NOMO-1 treated with DMSO at 0.1 percent for 48 hours (cell line): ENCODE measurements around the gene CELF2.

Experiments
- DNase-seq: peaks from one replicate; lab custom pipeline; 2025; ENCODE audit not compliant: unreplicated experiment; lab: John Stamatoyannopoulos, UW

The CELF2 gene

DNA sequence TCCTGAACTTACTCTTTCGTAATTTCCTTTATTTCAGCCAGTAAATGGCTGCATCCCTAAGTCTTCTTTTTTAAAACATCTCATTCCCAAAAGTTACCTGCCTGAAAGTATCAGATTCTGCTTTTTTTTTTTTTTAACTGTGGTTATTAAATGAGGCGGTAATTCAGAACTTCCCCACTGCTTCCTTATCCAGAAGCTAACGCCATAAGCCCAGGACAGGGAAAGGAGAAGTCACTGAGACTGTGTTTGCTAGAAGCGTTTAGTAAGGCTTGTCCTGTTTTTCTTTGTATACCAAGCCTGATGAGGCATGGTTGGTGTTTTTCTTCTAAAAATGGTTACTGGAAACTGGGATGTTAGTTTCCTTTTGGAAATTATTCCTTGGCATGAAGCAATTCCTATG, 197.8 kb downstream of the CELF2 start:
- peak; percentile 23 for DNase-seq

DNA sequence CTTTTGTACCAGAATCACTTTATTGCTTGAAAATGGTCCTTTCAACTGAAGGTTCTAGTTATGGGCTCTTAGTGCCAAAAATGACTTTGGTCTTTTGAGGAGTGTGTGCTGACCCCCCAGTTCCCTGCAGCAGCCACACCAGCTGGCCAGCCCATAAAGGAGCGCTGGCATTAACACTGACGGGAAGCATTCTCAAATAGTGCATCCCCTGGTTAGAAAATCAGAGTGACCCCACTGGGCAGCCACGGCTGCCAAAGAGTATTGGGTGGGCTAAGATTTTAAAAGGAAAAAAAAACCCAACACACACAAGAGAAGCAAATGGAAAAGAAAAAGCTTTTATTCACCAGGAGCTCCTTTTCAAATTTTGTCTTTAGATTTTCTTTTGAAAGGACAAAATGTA, 199.8 kb downstream of the CELF2 start:
- DNase-seq: no peak

DNA sequence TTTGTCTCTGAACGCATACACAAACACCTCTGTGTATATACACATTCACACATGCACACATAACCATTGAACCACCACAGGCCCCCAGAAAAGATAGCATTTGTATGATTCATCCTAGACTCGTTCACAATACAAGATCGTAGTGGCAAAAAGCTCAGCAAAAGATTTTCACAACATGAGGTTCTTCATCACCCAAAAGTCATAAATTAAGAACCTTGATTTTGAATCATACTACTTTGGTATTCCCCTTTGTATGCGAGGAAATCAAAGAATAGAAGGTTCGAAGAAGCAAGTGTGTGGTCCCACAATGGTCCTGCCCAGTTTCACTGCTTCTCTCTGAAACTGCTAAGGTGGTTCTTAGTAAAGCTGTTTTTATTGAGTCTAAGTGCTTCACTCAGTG, 200.7 kb downstream of the CELF2 start:
- DNase-seq: no peak

DNA sequence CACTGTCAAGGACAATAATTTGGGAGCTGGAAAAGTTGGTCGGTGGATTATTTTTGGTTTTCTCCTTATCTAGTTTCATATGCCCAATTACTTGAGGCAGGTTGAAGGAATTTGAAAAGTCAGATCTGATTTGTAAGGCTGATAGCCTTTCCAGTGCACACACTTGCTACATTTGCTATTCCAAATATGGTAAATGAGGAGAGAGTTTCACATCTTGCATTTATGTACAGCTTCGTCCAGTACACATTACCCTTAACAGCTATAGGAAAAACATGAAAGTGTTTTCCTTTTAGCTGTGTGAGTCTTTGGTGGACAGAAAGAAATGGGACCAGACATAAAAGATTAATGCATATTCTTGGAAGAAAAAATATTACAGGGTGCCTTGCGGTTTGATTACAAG, 201.8 kb downstream of the CELF2 start:
- no peak for DNase-seq

DNA sequence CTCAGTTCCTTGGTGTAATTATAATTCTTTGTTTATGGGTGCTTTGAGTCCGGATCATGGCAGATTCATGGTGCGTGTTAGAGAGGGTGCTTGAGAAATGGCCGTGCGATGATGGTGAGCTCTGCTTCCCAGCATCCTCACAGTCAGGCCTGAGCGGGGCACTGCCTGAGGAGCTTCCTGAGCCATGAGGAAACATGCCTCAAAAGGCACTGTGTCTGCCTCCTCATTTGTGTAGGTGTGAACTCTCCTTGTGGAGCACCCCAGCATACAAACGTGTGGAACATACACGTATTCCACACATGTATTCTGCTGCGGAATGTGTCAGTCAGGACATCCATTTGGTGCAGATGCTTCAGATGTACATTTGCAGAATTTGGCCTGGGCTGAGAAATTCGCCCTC, 205.4 kb downstream of the CELF2 start:
- no peak for DNase-seq

DNA sequence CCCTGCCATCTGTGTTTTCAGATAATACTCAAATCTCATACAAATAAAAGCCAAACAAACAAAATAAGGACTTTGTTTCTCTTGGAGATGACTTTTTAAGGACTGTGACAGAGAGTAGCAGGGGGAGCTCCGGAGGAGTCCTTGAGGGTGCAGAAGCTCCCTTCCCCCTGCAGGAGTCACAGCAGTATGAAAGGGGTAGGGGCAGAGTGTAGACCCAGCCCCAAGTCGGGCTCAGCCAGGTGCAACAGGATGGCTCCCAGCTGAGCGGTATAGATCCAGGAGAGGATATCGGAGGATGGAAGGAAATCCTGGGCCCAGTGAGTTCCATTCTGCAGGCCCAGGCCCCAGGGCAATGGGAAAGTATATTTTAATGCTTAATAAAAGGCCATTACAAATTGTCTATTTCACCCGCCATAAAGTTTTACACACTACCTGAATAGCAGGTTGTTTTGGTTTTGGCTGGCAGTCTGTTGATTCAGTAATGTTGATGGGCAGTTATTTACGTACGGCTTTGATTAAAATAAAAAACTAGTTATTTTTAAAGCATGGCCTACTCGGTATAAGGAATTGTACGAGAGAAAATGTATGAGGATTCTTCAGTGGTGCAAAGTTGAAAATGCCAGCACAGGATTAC, 206.0 kb downstream of the CELF2 start:
- DNase-seq: no peak

DNA sequence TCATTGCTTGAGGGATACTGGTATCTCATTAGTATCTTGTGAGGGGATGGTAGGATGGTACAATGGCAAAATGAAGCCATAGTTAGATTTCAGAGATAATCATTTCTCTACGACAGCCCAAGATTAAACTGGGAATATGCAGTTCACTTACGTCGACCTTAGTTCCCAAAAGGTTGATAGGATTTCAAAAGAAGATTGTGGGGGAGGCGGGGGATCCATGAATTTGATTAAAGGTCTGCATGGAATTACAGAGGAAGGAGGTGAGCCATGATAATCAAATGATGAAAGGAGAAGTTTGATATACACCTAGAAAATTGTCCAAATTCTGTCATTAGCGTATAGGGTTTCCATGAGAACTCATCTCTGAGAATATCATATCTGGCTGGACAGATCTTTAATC, 206.6 kb downstream of the CELF2 start:
- no peak for DNase-seq

DNA sequence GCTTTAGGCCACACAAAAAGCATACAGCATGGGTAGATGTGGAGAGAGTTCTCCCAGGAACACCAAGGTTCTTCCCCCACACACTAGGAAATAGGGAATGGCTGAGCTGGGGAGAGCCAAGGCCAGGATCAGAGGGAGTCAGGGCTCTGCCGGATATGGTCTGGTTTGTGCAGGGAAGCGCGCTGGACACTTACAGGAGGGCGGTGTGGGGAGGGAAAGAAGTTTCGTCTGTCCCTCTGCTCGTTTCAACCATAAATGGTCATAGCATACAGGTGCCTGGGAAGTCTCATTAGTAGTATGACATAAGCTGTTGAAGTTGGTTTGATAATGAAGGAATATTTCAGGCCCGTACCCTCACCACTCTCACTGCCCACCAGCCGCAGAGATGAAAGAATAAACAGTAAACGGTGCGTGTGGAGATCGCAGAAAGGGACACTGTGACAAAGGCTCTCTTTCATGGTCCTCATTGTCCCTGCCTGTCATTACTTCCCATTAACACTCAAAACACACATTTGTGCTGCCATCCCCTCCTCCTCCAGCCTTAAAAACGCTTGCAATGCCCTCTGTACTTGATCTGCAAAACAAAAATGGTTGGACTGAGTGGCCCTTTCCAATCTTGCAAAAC, 207.2 kb downstream of the CELF2 start:
- DNase-seq: no peak

DNA sequence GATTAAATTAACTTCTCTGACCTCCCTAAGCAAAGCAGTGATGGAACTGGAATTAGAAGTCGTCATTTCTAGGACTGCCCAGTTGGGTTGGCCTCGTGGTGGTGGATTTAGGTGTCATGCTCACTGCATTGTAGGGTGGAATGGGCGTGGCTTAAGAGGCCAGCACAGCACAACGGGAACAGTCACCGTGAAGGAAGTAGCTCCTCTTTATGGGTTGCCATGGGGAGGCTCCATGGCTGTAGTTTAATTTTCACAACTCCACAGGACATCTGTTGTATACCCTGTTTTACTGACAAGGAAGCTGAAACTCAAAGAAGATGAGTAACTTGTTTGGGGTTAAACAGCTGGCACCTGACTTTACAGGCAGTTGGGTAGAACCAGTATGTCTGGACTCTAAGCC, 208.3 kb downstream of the CELF2 start:
- peak; percentile 95 for DNase-seq

DNA sequence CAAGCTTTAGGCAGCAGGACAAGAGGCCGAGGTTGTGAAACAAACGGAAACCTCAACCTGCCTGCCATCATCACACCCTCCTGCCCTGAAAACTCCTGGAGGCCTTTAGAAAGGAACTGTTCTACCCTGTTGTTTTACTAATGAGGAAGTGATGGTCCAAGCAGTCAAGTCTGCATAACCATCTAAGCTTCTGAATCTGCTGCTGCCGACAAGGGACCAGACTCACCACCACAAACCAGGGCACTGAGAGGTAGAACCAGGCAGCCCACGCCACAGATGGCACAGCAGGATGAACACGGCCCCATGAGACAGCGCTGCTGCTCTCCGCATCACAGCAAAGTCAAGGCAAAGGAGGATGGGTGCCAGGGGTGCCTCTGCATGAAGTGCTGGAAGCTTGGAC, 209.4 kb downstream of the CELF2 start:
- peak; percentile 31 for DNase-seq

DNA sequence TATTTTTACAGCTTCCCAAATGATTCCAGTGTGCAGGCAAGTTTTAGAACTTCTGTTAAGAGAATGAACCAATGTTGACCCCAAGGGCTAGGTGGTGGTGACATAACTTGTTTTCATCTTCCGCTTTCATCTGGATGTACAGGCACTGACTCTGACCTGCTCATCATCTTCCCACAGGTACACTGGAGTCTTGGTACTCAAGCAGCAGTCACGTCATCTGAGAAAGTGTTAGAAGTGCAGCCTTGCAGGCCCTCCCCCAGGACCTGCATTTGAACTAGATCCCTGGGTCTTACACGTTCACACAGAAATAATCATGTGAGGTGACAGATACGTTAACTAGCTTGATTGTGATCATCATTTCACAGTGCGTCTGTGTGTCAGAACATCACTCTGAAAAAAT, 212.2 kb downstream of the CELF2 start:
- DNase-seq: no peak

DNA sequence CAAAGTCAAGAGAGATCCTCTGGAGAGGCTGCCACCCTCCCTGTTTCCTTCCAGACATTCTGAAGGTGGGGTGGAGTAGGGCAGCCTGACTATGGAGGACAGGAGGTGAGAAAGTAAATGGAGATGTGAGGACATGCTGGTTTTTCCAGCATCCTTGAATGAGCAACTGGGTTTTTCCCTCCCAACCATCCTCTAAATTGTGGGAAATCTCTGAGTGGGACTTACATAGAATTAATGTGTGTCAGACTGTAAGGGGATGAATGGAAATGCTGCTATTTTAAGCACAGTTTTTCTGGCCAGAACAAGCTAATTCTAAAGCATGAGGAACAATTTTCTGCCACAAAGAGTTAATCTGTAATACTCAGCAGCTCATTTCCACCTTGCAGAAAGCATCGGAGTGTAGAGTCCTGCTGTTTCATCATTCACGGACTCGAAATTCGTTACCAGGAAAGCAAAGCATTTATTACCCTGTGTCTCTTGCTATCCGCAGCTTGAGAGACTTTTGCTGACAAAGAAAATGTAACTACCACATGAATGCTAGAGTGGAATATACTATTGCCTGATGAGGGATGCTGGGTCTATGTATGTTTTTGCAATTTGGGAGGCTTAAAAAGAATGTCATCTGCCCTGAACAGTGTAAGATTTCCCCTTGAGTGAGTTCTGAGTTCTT, 213.0 kb downstream of the CELF2 start:
- no peak for DNase-seq

DNA sequence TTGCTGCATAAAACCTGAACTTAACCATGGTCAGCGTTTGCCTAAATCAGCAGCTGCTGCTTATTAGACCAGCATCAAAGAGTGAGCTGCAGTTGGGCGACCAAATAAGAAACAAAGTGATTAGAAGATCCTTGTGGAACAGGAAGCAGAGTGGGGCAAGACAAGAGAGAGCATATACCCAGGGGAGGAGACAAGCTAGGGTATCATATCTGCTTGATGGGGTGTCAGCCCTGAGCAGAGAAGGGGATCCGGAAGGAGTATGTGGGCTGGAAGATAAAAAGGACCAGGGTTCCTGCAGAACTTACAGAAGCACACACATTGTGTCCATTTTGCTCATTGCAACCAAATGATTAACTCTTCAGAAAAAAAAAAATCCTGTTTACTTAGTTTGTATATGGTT, 213.6 kb downstream of the CELF2 start:
- no peak for DNase-seq

DNA sequence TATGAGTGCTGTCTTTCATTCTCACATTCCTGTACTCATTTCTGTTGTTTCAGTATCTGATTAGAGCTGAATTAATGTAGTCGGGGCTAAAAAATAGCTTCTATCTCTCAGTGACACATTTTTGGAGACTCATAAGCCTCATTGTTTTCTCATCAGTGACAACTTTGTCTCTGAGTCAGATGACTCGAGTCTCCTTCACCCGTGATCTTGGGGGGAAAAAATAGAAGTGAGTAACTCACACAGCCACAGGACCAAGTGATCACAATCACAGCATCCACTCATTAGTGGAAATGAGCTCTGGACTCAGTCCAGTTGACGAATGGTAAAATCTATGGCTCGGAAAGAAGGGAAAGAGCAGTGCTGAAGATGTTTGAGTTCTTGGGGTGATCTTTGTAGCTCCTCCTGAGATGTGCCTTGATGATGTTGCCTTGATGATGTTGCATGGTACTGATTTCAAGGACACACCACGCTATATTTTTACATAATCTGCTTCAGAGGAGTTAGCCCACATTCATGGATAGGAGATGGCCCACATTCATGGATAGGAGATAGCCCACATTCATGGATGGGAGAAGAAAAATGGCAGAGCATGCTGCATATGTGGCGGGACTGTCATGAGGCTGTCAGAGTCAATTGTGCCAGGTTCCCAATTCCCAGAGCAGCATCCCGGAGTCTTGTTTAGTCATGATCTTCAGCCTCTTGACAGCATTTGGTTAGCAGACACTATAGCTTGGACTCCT, 214.7 kb downstream of the CELF2 start:
- no peak for DNase-seq

DNA sequence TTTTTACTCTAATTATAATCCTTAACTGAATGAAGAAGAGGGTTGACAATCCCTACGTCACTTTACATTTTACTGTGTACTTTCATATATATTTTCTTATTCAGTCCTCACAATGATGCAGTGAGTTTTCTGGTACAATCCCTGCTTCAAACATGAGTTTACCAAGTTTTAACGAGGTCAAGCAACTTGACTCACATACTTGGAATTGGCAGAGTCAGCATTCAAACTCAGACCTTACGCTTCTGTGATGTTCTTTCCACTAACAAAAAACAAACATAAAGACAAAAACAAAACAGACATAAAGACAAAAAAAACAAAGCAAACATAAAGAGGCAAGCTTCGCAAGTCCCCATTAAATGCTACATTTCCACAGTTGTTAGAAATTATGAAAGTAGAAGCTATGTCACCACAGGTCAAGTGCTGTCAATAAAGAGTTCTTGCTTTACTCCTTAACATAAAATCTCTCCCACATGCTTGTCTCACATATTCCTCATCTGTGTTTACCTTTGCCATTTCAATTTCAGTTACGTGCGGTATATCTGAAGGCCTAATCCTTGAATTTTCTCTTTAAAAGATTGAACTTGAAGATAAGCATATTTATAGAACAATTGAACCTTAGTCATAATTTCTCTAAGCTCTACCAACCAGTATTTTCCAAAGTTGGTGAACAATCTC, 217.3 kb downstream of the CELF2 start:
- DNase-seq: no peak

DNA sequence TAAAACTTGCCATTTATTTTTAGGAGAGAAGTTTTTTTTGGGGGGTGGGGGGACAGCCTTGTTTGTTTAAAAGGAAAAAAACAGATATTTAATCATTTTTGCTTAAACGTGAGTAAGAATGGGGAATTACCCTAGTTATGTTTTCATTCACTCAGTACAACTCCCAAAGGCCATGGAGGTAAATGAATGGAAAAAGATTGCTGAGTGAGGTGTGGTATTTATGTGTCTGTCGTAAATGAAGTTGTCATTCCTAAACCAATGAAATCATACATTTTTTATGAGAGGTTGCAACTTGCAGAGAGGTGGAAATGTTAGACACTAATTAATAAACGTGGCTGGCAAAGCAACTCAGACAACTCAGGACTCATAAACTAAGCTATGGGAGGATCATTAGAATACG, 218.1 kb downstream of the CELF2 start:
- no peak for DNase-seq

DNA sequence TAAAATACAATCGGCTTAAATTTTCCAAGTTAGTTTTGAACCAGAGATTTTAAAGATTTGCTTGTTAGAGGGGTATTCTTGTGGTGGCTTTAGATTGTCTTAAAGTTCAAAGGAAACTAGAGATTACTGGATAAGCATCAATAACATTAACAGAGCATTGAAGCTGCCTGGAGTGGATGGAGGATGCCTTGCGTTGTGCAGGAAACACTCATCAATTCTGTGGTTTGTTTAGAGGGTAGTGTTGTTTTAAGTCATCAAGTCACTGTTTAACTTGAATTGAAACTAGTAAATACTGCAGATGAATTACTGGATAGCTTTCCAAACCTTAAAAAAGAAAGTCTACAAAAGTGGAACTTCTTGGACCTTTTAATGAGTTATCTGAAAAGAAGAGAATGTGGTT, 218.6 kb downstream of the CELF2 start:
- DNase-seq: no peak

DNA sequence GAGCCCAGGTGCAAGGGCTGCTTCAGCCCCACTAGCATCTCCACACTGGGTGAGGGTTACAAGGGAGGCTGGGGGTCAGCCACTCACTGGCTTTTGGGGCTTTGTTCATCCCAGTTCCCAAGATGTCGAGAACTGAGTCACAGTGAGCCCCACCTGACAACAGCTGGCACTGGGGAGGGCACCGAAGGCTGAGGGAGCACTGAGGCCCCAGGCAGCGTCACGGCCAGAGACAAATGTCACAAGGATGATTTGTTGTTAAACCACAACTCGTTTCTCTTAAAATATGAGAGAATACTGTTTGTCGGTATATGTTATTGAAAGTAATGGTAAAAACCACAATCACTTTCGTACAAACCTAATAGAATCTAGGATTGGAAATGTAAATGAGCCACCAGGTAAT, 219.9 kb downstream of the CELF2 start:
- no peak for DNase-seq

DNA sequence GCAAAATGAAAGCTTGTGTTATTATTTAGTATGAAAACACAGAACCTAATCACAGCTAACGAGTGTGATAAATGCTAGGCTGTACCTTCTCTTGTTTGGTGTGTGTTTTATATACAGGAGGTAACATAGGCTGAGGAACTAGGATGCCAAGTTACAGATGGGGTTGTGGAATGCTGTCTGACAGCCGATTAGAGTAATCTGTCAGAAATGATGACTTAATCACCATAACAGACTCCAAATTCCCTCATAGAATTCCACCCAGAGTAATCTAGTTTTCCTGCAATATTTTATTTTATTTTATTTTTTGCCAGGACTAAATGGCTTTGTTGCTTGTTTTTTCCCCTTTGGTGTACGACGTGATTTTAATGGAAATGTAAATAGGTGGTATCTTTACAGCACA, 221.2 kb downstream of the CELF2 start:
- DNase-seq: no peak

DNA sequence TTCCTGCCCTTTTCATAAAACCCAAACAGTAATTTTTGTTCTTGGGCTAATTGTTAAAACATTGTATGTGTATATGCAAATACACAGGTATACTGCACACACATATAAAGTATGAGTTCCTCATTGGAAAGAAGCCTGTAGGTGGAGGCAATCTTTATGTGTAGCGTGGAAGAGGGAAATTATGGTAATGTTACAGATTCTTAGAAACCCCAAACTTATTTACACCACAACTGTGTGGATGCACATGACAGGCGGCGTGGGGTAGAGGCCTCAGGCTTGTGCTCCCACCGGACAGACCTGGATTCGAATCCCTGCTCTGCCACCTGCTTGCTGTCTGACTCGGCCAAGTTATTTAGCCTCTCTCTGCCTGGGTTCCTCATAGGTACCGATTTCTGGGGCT, 223.0 kb downstream of the CELF2 start:
- DNase-seq: no peak
